Fibroblast of lung (primary cell): ENCODE measurements around the gene SPP1. TPM values are rescaled to one million over a fixed set of nuclear protein-coding genes. Genes with fewer than 3 reads are reported as not detected.
A peak's percentile ranks its signal among the peaks of the same experiment; 100 is the strongest.

Experiments
- DNase-seq, 2 donors: peaks; one replicate each; pipeline versions ENCODE4 v3.0.0 to v3.0.0-alpha.2; 2010; ENCODE audit warnings: low read depth in 2 of 2
- H2AFZ ChIP-seq: 2 replicates; pipeline ENCODE4 v1.5.1; 2012; ENCODE audit warnings: low read length, control low read depth, inconsistent platforms
- H3K27ac ChIP-seq: 2 replicates; pipeline ENCODE4 v1.5.1; 2011; ENCODE audit warnings: low read length, control low read depth; ENCODE audit not compliant: insufficient read depth
- H3K27me3 ChIP-seq: 2 replicates; pipeline ENCODE4 v1.5.1; 2011; ENCODE audit warnings: mild to moderate bottlenecking, low read length; ENCODE audit not compliant: control insufficient read depth, insufficient read depth
- H3K36me3 ChIP-seq: 2 replicates; pipeline ENCODE4 v1.5.1; 2011; ENCODE audit warnings: low read length; ENCODE audit not compliant: control insufficient read depth, insufficient read depth
- H3K4me1 ChIP-seq: 2 replicates; pipeline ENCODE4 v1.5.1; 2011; ENCODE audit warnings: low read length; ENCODE audit not compliant: control insufficient read depth, insufficient read depth; ENCODE audit errors: extremely low read depth
- H3K4me2 ChIP-seq: 2 replicates; pipeline ENCODE4 v1.5.1; 2011; ENCODE audit warnings: low read length, control low read depth; ENCODE audit not compliant: insufficient read depth; ENCODE audit errors: extremely low read depth
- H3K4me3 ChIP-seq, 4 experiments: fragments of 200-600 bp in 1 of 4; sonication (generic) in 1 of 4; replicated peaks in 1 of 4; 2 replicates each; pipeline ENCODE4 v1.5.1; 2011 to 2016; ENCODE audit warnings: low read length in 4 of 4, low read depth in 3 of 4, mild to moderate bottlenecking in 3 of 4, control low read depth in 2 of 4, inconsistent platforms in 1 of 4, mixed read lengths in 1 of 4; ENCODE audit not compliant: insufficient read depth in 1 of 4; ENCODE audit errors: control extremely low read depth in 1 of 4
- H3K79me2 ChIP-seq: 2 replicates; pipeline ENCODE4 v1.5.1; 2012; ENCODE audit warnings: mild to moderate bottlenecking, low read length, inconsistent platforms; ENCODE audit not compliant: control insufficient read depth, insufficient read depth
- H3K9ac ChIP-seq: 2 replicates; pipeline ENCODE4 v1.5.1; 2011; ENCODE audit warnings: mild to moderate bottlenecking, low read length, control low read depth; ENCODE audit not compliant: insufficient read depth
- H3K9me3 ChIP-seq: 2 replicates; pipeline ENCODE4 v1.5.1; 2012; ENCODE audit warnings: low read depth, low read length; ENCODE audit not compliant: control insufficient read depth, insufficient read depth
- H4K20me1 ChIP-seq: 2 replicates; pipeline ENCODE4 v1.5.1; 2011; ENCODE audit warnings: low read length; ENCODE audit not compliant: control insufficient read depth, insufficient read depth; ENCODE audit errors: extremely low read depth
- EZH2 ChIP-seq: IDR thresholded peaks from 2 replicates; pipeline ENCODE4 v1.5.1; 2012; ENCODE audit warnings: low read length, control low read depth, mild to moderate bottlenecking; ENCODE audit errors: missing control alignments
- polyA minus RNA-seq: library from RNA; depleted of rRNA, polyadenylated mRNA; stranded (reverse); fragments of >200 nt; gene quantifications from 2 replicates; pipeline ENCODE4 v1.2.3, GENCODE V29; 2011; ENCODE audit warnings: low replicate concordance
- polyA plus RNA-seq, 2 donors: library from polyadenylated mRNA; depleted of rRNA in 1 of 2; stranded (reverse) in 1 of 2; unstranded in 1 of 2; fragments of >200 nt; gene quantifications; 2 replicates each; pipeline ENCODE4 v1.2.1, GENCODE V29; 2011 to 2012; ENCODE audit warnings: missing spikeins in 1 of 2
- total RNA-seq: library from RNA; depleted of rRNA; stranded (reverse); fragments of >200 nt; gene quantifications from 2 replicates; pipeline ENCODE4 v1.2.1, GENCODE V29; 2014
- TF ChIP-seq, protein P1 (sequence below), 2 donors: IDR thresholded peaks in 1 of 2; conservative IDR thresholded peaks in 1 of 2; 1 replicate in 1 of 2; 2 replicates in 1 of 2; pipeline ENCODE4 v1.5.1; 2011 to 2012; ENCODE audit warnings: low read length in 2 of 2, control low read depth in 1 of 2, inconsistent platforms in 1 of 2, low read depth in 1 of 2, mild to moderate bottlenecking in 1 of 2

The SPP1 gene
- total RNA-seq (0.17 and 0.26 TPM in 2 replicates), polyA plus RNA-seq (0.59 and 1.5 TPM in 2 replicates), polyA minus RNA-seq (2.0 TPM in 1 of 2 replicates, not detected in the other)
- polyA plus RNA-seq (2012) = 0.45 and 1.1 TPM in 2 replicates

DNA sequence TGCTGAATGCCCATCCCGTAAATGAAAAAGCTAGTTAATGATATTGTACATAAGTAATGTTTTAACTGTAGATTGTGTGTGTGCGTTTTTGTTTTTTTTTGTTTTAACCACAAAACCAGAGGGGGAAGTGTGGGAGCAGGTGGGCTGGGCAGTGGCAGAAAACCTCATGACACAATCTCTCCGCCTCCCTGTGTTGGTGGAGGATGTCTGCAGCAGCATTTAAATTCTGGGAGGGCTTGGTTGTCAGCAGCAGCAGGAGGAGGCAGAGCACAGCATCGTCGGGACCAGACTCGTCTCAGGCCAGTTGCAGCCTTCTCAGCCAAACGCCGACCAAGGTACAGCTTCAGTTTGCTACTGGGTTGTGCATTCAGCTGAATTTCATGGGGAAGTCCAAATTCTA, at the start of gene SPP1:
TSS of gene SPP1 (plus strand) at position 249 of the 400 bp plus-strand sequence. CDS start 1,182 bp downstream, outside the sequence.
- Histone ChIP-seq H3K4me2 (peak within 1 kb of the TSS; percentile 11), H3K27ac (no peak within 1 kb of the TSS), H3K79me2 (no peaks in the 10 kb centered on the region), H3K27me3 (no peaks in the 10 kb centered on the region), H2AFZ (peak within 1 kb of the TSS; percentile 37), H3K4me1 (peaks cover 2% of the 10 kb centered on the region), H4K20me1 (no peaks in the 10 kb centered on the region), H3K4me3 (no peak within 1 kb of the TSS), H3K9ac (no peak within 1 kb of the TSS), H3K36me3 (no peaks in the 10 kb centered on the region), H3K9me3 (no peaks in the 10 kb centered on the region)
- no peak for TF ChIP-seq EZH2
- TF ChIP-seq, protein P1, sequence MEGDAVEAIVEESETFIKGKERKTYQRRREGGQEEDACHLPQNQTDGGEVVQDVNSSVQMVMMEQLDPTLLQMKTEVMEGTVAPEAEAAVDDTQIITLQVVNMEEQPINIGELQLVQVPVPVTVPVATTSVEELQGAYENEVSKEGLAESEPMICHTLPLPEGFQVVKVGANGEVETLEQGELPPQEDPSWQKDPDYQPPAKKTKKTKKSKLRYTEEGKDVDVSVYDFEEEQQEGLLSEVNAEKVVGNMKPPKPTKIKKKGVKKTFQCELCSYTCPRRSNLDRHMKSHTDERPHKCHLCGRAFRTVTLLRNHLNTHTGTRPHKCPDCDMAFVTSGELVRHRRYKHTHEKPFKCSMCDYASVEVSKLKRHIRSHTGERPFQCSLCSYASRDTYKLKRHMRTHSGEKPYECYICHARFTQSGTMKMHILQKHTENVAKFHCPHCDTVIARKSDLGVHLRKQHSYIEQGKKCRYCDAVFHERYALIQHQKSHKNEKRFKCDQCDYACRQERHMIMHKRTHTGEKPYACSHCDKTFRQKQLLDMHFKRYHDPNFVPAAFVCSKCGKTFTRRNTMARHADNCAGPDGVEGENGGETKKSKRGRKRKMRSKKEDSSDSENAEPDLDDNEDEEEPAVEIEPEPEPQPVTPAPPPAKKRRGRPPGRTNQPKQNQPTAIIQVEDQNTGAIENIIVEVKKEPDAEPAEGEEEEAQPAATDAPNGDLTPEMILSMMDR (conservative IDR thresholded peaks at IDR 0.05 in 1 of 2, IDR thresholded peaks at IDR 0.05 in 1 of 2; ENCODE audit: low read depth in 1 of 2, low read length in 2 of 2) = no peak
- peak in 1 of 2 donors; percentile 68 for DNase-seq

DNA sequence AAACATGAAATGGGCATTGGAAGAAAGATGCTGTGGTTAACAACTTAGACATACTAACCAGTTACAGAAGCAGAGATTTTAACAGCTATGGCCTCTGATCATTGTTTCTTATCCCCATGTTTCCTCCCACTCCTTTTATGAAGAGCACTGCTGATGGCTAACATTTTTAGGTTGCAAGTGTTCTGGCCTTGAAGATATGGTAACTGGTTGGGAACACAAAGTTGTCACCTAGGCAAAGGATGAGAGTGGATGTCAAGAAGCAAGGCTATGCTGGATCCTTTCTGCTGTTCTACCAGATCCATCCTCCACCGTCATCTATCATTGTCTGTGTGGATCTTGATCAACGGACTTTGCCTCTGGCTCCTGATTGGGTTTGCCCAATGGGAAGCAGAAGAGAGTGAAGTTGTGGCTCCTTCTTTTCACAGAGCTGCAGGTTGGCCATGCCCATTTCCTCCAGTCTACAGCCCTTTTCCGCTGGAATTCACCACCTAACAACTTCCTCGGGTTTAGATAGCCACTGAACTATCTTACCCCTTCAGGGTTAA, 48.9 kb upstream of the SPP1 start:
- H4K20me1 ChIP-seq = no peaks in the 10 kb centered on the region
- no peak overlapping the region for H3K27ac ChIP-seq
- no peak overlapping the region for H2AFZ ChIP-seq
- peaks cover 6% of the 10 kb centered on the region for H3K27me3 ChIP-seq
- no peak overlapping the region for H3K4me2 ChIP-seq
- H3K4me1 ChIP-seq = no peaks in the 10 kb centered on the region
- no peaks in the 10 kb centered on the region for H3K79me2 ChIP-seq
- H3K9ac ChIP-seq = no peak overlapping the region
- no peak overlapping the region for H3K4me3 ChIP-seq
- H3K36me3 ChIP-seq = no peaks in the 10 kb centered on the region
- no peak for DNase-seq
- no peaks in the 10 kb centered on the region for H3K9me3 ChIP-seq
- TF ChIP-seq EZH2 = no peak
- TF ChIP-seq, protein P1 (conservative IDR thresholded peaks at IDR 0.05 in 1 of 2, IDR thresholded peaks at IDR 0.05 in 1 of 2; ENCODE audit: low read depth in 1 of 2, low read length in 2 of 2) = no peak

DNA sequence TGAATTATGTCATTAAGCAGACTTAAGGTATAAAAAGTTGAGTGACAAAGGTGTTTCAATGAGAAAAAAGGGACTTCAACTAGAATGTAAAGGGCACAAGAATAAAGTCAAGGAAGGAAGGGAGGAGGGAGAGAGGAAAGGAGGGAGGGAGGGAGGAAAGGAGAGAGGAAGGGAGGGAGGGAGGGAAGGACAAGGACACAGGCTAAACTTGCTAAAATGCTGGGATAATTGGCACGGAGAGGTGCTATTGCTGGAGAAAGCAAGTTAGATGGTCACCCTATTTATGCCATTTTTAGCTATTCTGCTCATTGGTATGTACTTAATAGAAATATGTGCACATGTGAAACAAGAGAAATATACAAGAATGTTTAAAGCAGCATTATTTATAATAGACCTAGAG, 44.9 kb upstream of the SPP1 start:
- Histone ChIP-seq H3K4me2 (no peak overlapping the region), H3K9ac (no peak overlapping the region), H3K79me2 (no peaks in the 10 kb centered on the region), H4K20me1 (no peaks in the 10 kb centered on the region), H2AFZ (no peak overlapping the region), H3K4me1 (no peaks in the 10 kb centered on the region), H3K27me3 (peaks cover 6% of the 10 kb centered on the region), H3K9me3 (no peaks in the 10 kb centered on the region), H3K27ac (no peak overlapping the region), H3K36me3 (no peaks in the 10 kb centered on the region), H3K4me3 (no peak overlapping the region)
- TF ChIP-seq EZH2 = no peak
- TF ChIP-seq, protein P1 (conservative IDR thresholded peaks at IDR 0.05 in 1 of 2, IDR thresholded peaks at IDR 0.05 in 1 of 2; ENCODE audit: low read depth in 1 of 2, low read length in 2 of 2) = no peak
- no peak for DNase-seq
